HG03354 (cell line): ENCODE data around the gene WWC2.

ENCODE experiments used
- ATAC-seq: cut with Tn5 transposase; IDR thresholded peaks from one replicate; pipeline ENCODE4 v1.9.1; 2021; ENCODE audit warnings: mild to moderate bottlenecking; ENCODE audit not compliant: unreplicated experiment, poor library complexity, severe bottlenecking

The WWC2 gene

GRCh38 chr4:183242291-183242690 is 143.2 kb downstream of the WWC2 start:
- ATAC-seq: no peak

- ATAC-seq: no peak
Measured at GRCh38 chr4:183244019-183244418, 145.0 kb downstream of the WWC2 start.

GRCh38 chr4:183244506-183244905 is 145.4 kb downstream of the WWC2 start:
- no peak for ATAC-seq

GRCh38 chr4:183248201-183248600 is 149.1 kb downstream of the WWC2 start:
- no peak for ATAC-seq

GRCh38 chr4:183249854-183250253 is 150.8 kb downstream of the WWC2 start:
- peak; percentile 74 for ATAC-seq

GRCh38 chr4:183250831-183251230 is 151.8 kb downstream of the WWC2 start:
- ATAC-seq: no peak

GRCh38 chr4:183252959-183253358 is 153.9 kb downstream of the WWC2 start:
- ATAC-seq: no peak

- no peak for ATAC-seq
Measured at GRCh38 chr4:183253451-183253850, 154.4 kb downstream of the WWC2 start.

- no peak for ATAC-seq
Measured at GRCh38 chr4:183254162-183254561, 155.1 kb downstream of the WWC2 start.

- ATAC-seq: no peak
Measured at GRCh38 chr4:183255487-183255886, 156.4 kb downstream of the WWC2 start.

- ATAC-seq: no peak
Measured at GRCh38 chr4:183256343-183256742, 157.3 kb downstream of the WWC2 start.

- ATAC-seq: peak; percentile 92
Measured at GRCh38 chr4:183256756-183257385, 157.8 kb downstream of the WWC2 start.

- ATAC-seq: no peak
Measured at GRCh38 chr4:183257808-183258207, 158.8 kb downstream of the WWC2 start.

- no peak for ATAC-seq
Measured at GRCh38 chr4:183260491-183261151, 161.6 kb downstream of the WWC2 start.

GRCh38 chr4:183261953-183262775 is 163.1 kb downstream of the WWC2 start:
- peak; percentile 97 for ATAC-seq

- ATAC-seq: no peak
Measured at GRCh38 chr4:183262776-183263100, 163.7 kb downstream of the WWC2 start.

GRCh38 chr4:183263787-183264386 is 164.8 kb downstream of the WWC2 start:
- ATAC-seq: no peak

- no peak for ATAC-seq
Measured at GRCh38 chr4:183264614-183265013, 165.6 kb downstream of the WWC2 start.

- ATAC-seq: no peak
Measured at GRCh38 chr4:183266371-183266770, 167.3 kb downstream of the WWC2 start.

GRCh38 chr4:183268556-183268955 is 169.5 kb downstream of the WWC2 start:
- ATAC-seq: no peak

GRCh38 chr4:183272384-183272783 is 173.3 kb downstream of the WWC2 start:
- no peak for ATAC-seq
